ENCODE data around the gene GPC3.

GPC3 gene

DNA sequence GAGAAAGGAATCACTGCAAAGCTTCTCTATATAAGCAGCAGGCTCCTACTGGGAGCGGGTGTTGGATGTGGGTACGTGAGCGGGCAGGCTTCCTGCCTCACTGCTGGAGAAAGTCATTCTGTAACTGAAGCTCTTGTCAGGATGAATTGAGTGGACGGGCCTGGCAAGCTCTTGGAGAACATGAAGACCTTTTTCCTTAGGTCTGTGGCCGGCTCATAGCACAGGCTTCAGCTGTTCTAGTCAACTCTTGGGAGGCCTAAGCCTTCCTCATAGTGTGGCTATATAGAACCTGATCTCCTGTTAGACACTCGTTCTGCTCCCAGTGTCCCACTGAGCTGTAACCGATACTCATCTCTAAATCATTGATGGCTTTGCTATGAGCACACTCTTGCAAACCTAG lies 461.9 kb downstream of the GPC3 start:
- Histone ChIP-seq H3K4me1 (ENCODE audit: insufficient read depth, low read length, severe bottlenecking) (no peaks in the 10 kb centered on the region), H4K20me1 (ENCODE audit: insufficient read depth, low read length) (no peaks in the 10 kb centered on the region), H3K27ac (ENCODE audit: low read depth, low read length, poor library complexity, severe bottlenecking) (no peak overlapping the region), H3K4me3 (ENCODE audit: low read depth, low read length, poor library complexity, severe bottlenecking) (no peak overlapping the region), H3K9ac (ENCODE audit: low read length) (no peak overlapping the region), H2AFZ (ENCODE audit: low read length) (no peak overlapping the region), H3K27me3 (ENCODE audit: insufficient read depth, low read length) (no peaks in the 10 kb centered on the region), H3K36me3 (ENCODE audit: insufficient read depth, low read length) (no peaks in the 10 kb centered on the region), H3K9me2 (ENCODE audit: low read depth, low read length) (no peaks in the 10 kb centered on the region), H3F3A (ENCODE audit: insufficient read depth, low read length) (no peaks in the 10 kb centered on the region), H3K9me3 (ENCODE audit: low read length) (no peaks in the 10 kb centered on the region), H3K79me2 (ENCODE audit: insufficient read depth, low read length) (no peaks in the 10 kb centered on the region), H3K4me2 (ENCODE audit: low read length) (no peak overlapping the region)
- no peak for TF ChIP-seq EZH2 (IDR thresholded peaks at IDR 0.05; ENCODE audit: borderline replicate concordance, low read length)
- TF ChIP-seq, protein P1, sequence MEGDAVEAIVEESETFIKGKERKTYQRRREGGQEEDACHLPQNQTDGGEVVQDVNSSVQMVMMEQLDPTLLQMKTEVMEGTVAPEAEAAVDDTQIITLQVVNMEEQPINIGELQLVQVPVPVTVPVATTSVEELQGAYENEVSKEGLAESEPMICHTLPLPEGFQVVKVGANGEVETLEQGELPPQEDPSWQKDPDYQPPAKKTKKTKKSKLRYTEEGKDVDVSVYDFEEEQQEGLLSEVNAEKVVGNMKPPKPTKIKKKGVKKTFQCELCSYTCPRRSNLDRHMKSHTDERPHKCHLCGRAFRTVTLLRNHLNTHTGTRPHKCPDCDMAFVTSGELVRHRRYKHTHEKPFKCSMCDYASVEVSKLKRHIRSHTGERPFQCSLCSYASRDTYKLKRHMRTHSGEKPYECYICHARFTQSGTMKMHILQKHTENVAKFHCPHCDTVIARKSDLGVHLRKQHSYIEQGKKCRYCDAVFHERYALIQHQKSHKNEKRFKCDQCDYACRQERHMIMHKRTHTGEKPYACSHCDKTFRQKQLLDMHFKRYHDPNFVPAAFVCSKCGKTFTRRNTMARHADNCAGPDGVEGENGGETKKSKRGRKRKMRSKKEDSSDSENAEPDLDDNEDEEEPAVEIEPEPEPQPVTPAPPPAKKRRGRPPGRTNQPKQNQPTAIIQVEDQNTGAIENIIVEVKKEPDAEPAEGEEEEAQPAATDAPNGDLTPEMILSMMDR (IDR thresholded peaks at IDR 0.05; ENCODE audit: low read length): no peak

- H3K36me3 ChIP-seq (ENCODE audit: insufficient read depth, low read length): no peaks in the 10 kb centered on the region
- H3K27me3 ChIP-seq (ENCODE audit: insufficient read depth, low read length): no peaks in the 10 kb centered on the region
- H3K27ac ChIP-seq (ENCODE audit: low read depth, low read length, poor library complexity, severe bottlenecking): no peak overlapping the region
These were observed 462.3 kb downstream of the GPC3 start for GRCh38 chrX:133523081-133523487.

DNA sequence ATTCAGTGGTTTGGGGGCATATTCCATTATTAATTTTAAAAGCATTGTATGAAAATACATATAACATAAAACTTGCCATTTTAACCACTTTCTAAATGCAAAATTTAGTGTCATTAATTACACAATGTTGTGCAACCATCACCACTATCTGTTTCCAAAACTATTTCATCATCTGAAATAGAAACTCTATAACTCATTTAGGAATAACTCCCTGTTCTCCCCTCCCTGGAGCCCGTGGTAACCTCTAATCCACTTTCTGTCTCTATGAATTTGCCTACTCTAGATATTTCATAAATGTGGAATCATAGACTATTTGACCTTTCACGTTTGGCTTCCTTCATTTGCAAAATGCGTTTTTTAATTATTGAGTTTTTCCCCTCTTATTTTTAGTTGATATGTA lies 468.7 kb downstream of the GPC3 start:
- Histone ChIP-seq H3K27me3 (ENCODE audit: insufficient read depth, low read length) (no peaks in the 10 kb centered on the region), H4K20me1 (ENCODE audit: insufficient read depth, low read length) (no peaks in the 10 kb centered on the region), H3F3A (ENCODE audit: insufficient read depth, low read length) (no peaks in the 10 kb centered on the region), H3K4me2 (ENCODE audit: low read length) (no peak overlapping the region), H3K9me3 (ENCODE audit: low read length) (no peaks in the 10 kb centered on the region), H3K4me1 (ENCODE audit: insufficient read depth, low read length, severe bottlenecking) (no peaks in the 10 kb centered on the region), H2AFZ (ENCODE audit: low read length) (no peak overlapping the region), H3K9me2 (ENCODE audit: low read depth, low read length) (no peaks in the 10 kb centered on the region), H3K4me3 (ENCODE audit: low read depth, low read length, poor library complexity, severe bottlenecking) (no peak overlapping the region), H3K9ac (ENCODE audit: low read length) (no peak overlapping the region), H3K27ac (ENCODE audit: low read depth, low read length, poor library complexity, severe bottlenecking) (no peak overlapping the region), H3K79me2 (ENCODE audit: insufficient read depth, low read length) (no peaks in the 10 kb centered on the region), H3K36me3 (ENCODE audit: insufficient read depth, low read length) (no peaks in the 10 kb centered on the region)
- no peak for TF ChIP-seq EZH2 (IDR thresholded peaks at IDR 0.05; ENCODE audit: borderline replicate concordance, low read length)
- TF ChIP-seq, protein P1 (IDR thresholded peaks at IDR 0.05; ENCODE audit: low read length): no peak

More at GRCh38 chrX:133523081-133523487, 462.3 kb downstream of the GPC3 start:
- no peaks in the 10 kb centered on the region for H4K20me1 ChIP-seq (ENCODE audit: insufficient read depth, low read length)
- no peaks in the 10 kb centered on the region for H3K9me2 ChIP-seq (ENCODE audit: low read depth, low read length)
- no peak for TF ChIP-seq EZH2 (IDR thresholded peaks at IDR 0.05; ENCODE audit: borderline replicate concordance, low read length)
- H3K9ac ChIP-seq (ENCODE audit: low read length): no peak overlapping the region
- H2AFZ ChIP-seq (ENCODE audit: low read length): no peak overlapping the region
- H3F3A ChIP-seq (ENCODE audit: insufficient read depth, low read length): no peaks in the 10 kb centered on the region
- H3K79me2 ChIP-seq (ENCODE audit: insufficient read depth, low read length): no peaks in the 10 kb centered on the region
- H3K9me3 ChIP-seq (ENCODE audit: low read length): no peaks in the 10 kb centered on the region
- H3K4me2 ChIP-seq (ENCODE audit: low read length): no peak overlapping the region
- H3K4me1 ChIP-seq (ENCODE audit: insufficient read depth, low read length, severe bottlenecking): no peaks in the 10 kb centered on the region
- no peak overlapping the region for H3K4me3 ChIP-seq (ENCODE audit: low read depth, low read length, poor library complexity, severe bottlenecking)

- Histone ChIP-seq H3K27ac (ENCODE audit: low read depth, low read length, poor library complexity, severe bottlenecking) (no peak overlapping the region), H3K9me2 (ENCODE audit: low read depth, low read length) (no peaks in the 10 kb centered on the region), H3K4me1 (ENCODE audit: insufficient read depth, low read length, severe bottlenecking) (no peaks in the 10 kb centered on the region), H3K9me3 (ENCODE audit: low read length) (no peaks in the 10 kb centered on the region), H3K9ac (ENCODE audit: low read length) (no peak overlapping the region), H3K36me3 (ENCODE audit: insufficient read depth, low read length) (no peaks in the 10 kb centered on the region), H3F3A (ENCODE audit: insufficient read depth, low read length) (no peaks in the 10 kb centered on the region), H4K20me1 (ENCODE audit: insufficient read depth, low read length) (no peaks in the 10 kb centered on the region), H3K4me2 (ENCODE audit: low read length) (no peak overlapping the region), H3K27me3 (ENCODE audit: insufficient read depth, low read length) (no peaks in the 10 kb centered on the region), H3K4me3 (ENCODE audit: low read depth, low read length, poor library complexity, severe bottlenecking) (no peak overlapping the region), H2AFZ (ENCODE audit: low read length) (no peak overlapping the region), H3K79me2 (ENCODE audit: insufficient read depth, low read length) (no peaks in the 10 kb centered on the region)
- no peak for TF ChIP-seq EZH2 (IDR thresholded peaks at IDR 0.05; ENCODE audit: borderline replicate concordance, low read length)
- TF ChIP-seq, protein P1 (IDR thresholded peaks at IDR 0.05; ENCODE audit: low read length): no peak
These were observed 470.9 kb downstream of the GPC3 start for GRCh38 chrX:133514486-133514885.
